PC-3 (cell line): Measurements from ENCODE around the gene HLF. TPM values are rescaled to one million over a fixed set of nuclear protein-coding genes. Genes with fewer than 3 reads are reported as not detected.

Source experiments
- ATAC-seq: fragments of 200-7000 bp; cut with Tn5 transposase; 2 replicates; pipeline ENCODE4 v1.9.1; 2020; ENCODE audit warnings: mild to moderate bottlenecking, moderate library complexity
- BruUV-seq: library from RNA; stranded (reverse); fragments of 400-500 nt; replicated peaks from 2 replicates; lab custom pipeline; 2021; lab: Mats Ljungman, UMichigan
- CTCF ChIA-PET: fragments of 300-600 bp; sonication (Branson Sonifier 250); formaldehyde crosslinking; loops from one replicate; lab custom pipeline; 2022; ENCODE audit warnings: antibody characterized with exemption; lab: Charles Lee
- POLR2A ChIA-PET: fragments of 300-600 bp; sonication (Branson Sonifier 250); formaldehyde crosslinking; loops from one replicate; lab custom pipeline; 2022; ENCODE audit warnings: antibody characterized with exemption; ENCODE audit not compliant: unreplicated experiment; lab: Charles Lee
- DNase-seq: peaks from one replicate; pipeline ENCODE4 v3.0.0-alpha.2; 2015
- H2AFZ ChIP-seq: fragments of 300-600 bp; sonication (generic); 2 replicates; pipeline ENCODE4 v1.6.0; 2016; ENCODE audit warnings: antibody characterized with exemption, low read length
- H3F3A ChIP-seq: fragments of 300-600 bp; sonication (generic); one replicate; pipeline ENCODE4 v1.6.0; 2017; ENCODE audit warnings: antibody characterized with exemption, low read length, control low read depth, mild to moderate bottlenecking; ENCODE audit not compliant: unreplicated experiment
- H3K27ac ChIP-seq: fragments of 300-600 bp; sonication (generic); 2 replicates; pipeline ENCODE4 v1.5.1; 2016; ENCODE audit warnings: mild to moderate bottlenecking, low read length
- H3K27me3 ChIP-seq: fragments of 300-600 bp; sonication (generic); 2 replicates; pipeline ENCODE4 v1.6.1; 2016; ENCODE audit warnings: low read length, mixed read lengths
- H3K36me3 ChIP-seq: fragments of 300-600 bp; sonication (generic); 2 replicates; pipeline ENCODE4 v1.6.1; 2016; ENCODE audit warnings: low read depth, mixed run types, low read length, mixed read lengths
- H3K4me1 ChIP-seq: fragments of 300-600 bp; sonication (generic); 2 replicates; pipeline ENCODE4 v1.5.1; 2016; ENCODE audit warnings: low read length; ENCODE audit not compliant: insufficient read depth
- H3K4me2 ChIP-seq: fragments of 300-600 bp; sonication (generic); 2 replicates; pipeline ENCODE4 v1.6.0; 2016; ENCODE audit warnings: low read length
- H3K4me3 ChIP-seq: fragments of 300-600 bp; sonication (generic); 2 replicates; pipeline ENCODE4 v1.5.1; 2016; ENCODE audit warnings: mild to moderate bottlenecking, low read length, mixed read lengths
- H3K79me2 ChIP-seq: fragments of 300-600 bp; sonication (generic); 2 replicates; pipeline ENCODE4 v1.6.1; 2017; ENCODE audit warnings: low read length, mixed read lengths
- H3K9ac ChIP-seq: fragments of 300-600 bp; sonication (generic); 2 replicates; pipeline ENCODE4 v1.6.0; 2016; ENCODE audit warnings: mild to moderate bottlenecking, low read length
- H3K9me2 ChIP-seq: fragments of 300-600 bp; sonication (generic); replicated peaks from 2 replicates; pipeline ENCODE4 v1.6.1; 2016; ENCODE audit warnings: mixed run types, low read length, mixed read lengths
- H3K9me3 ChIP-seq: fragments of 300-600 bp; sonication (generic); 2 replicates; pipeline ENCODE4 v1.6.1; 2016; ENCODE audit warnings: low read length, mixed read lengths
- H4K20me1 ChIP-seq: fragments of 300-600 bp; sonication (generic); 2 replicates; pipeline ENCODE4 v1.6.1; 2016; ENCODE audit warnings: low read length, mixed read lengths
- CTCF ChIP-seq: fragments of 300-600 bp; sonication (generic); conservative IDR thresholded peaks from 2 replicates; pipeline ENCODE4 v1.5.1; 2017; ENCODE audit warnings: antibody characterized with exemption, low read depth, mild to moderate bottlenecking, low read length
- EZH2 ChIP-seq: fragments of 300-600 bp; sonication (generic); IDR thresholded peaks from one replicate; pipeline ENCODE4 v1.6.1; 2017; ENCODE audit warnings: antibody characterized with exemption, mild to moderate bottlenecking, low read length; ENCODE audit not compliant: unreplicated experiment
- EZH2phosphoT487 ChIP-seq: fragments of 300-600 bp; sonication (generic); IDR thresholded peaks from 2 replicates; pipeline ENCODE4 v1.6.1; 2018; ENCODE audit warnings: mild to moderate bottlenecking, antibody characterized with exemption, low read length, borderline replicate concordance
- intact Hi-C: fragments of 100-400 bp; cut with micrococcal nuclease; formaldehyde crosslinking; loops from 2 replicates; pipeline ENCODE4 v1.9.0; 2023
- total RNA-seq: library from RNA; depleted of rRNA; stranded (reverse); fragments of >200 nt; gene quantifications from 2 replicates; pipeline ENCODE4 v1.2.3, GENCODE V29; 2014

The HLF gene
- total RNA-seq, 1 experiment from 2014 or later = 0.66 TPM

GRCh38 chr17:55288356-55289105 lies 23.8 kb downstream of the HLF start:
- H3F3A ChIP-seq = no peaks in the 10 kb centered on the region
- no peaks in the 10 kb centered on the region for H3K79me2 ChIP-seq
- H3K9me3 ChIP-seq = 0 out of 2 replicates have a peak, but pooled peaks cover 7% of the 10 kb centered on the region
- no peaks in the 10 kb centered on the region for H3K9me2 ChIP-seq
- no peaks in the 10 kb centered on the region for H3K36me3 ChIP-seq
- TF ChIP-seq CTCF (no peak), EZH2phosphoT487 (no peak), EZH2 (no peak)
- no TSS peak for BruUV-seq
- H3K4me1 ChIP-seq = 0 out of 2 replicates have a peak, but pooled peaks cover 6% of the 10 kb centered on the region
- intact Hi-C loops = no loop called here
- DNase-seq = no peak
- no peak overlapping the region for H2AFZ ChIP-seq
- no peaks in the 10 kb centered on the region for H4K20me1 ChIP-seq
- H3K9ac ChIP-seq = no peak overlapping the region
- CTCF ChIA-PET = interaction anchor here (0.6 kb wide), 1 partner anchor 27 kb away, joined by 3 read pairs; no protein-coding TSS in a partner anchor
- no peak overlapping the region for H3K4me2 ChIP-seq
- ATAC-seq = no peak
- no peak overlapping the region for H3K27ac ChIP-seq
- POLR2A ChIA-PET = no interaction called here
- no peak overlapping the region for H3K4me3 ChIP-seq
- H3K27me3 ChIP-seq = no peaks in the 10 kb centered on the region

- ChIA-PET CTCF (no interaction called here), POLR2A (no interaction called here)
- intact Hi-C loops = no loop called here
Observed at GRCh38 chr17:55289106-55289446, 24.3 kb downstream of the HLF start.

More at GRCh38 chr17:55289106-55289446, 24.3 kb downstream of the HLF start:
- H3K4me3 ChIP-seq = no peak overlapping the region
- no peak overlapping the region for H3K27ac ChIP-seq
- H3K27me3 ChIP-seq = no peaks in the 10 kb centered on the region
- no TSS peak for BruUV-seq
- H2AFZ ChIP-seq = no peak overlapping the region
- ATAC-seq (no peak), DNase-seq (no peak)
- H3K9me2 ChIP-seq = no peaks in the 10 kb centered on the region
- H3K79me2 ChIP-seq = no peaks in the 10 kb centered on the region
- no peak overlapping the region for H3K4me2 ChIP-seq
- H3K4me1 ChIP-seq = 0 out of 2 replicates have a peak, but pooled peaks cover 6% of the 10 kb centered on the region
- H3K36me3 ChIP-seq = no peaks in the 10 kb centered on the region
- no peaks in the 10 kb centered on the region for H3F3A ChIP-seq
- no peak overlapping the region for H3K9ac ChIP-seq
- 0 out of 2 replicates have a peak, but pooled peaks cover 7% of the 10 kb centered on the region for H3K9me3 ChIP-seq
- no peaks in the 10 kb centered on the region for H4K20me1 ChIP-seq
- no peak for TF ChIP-seq CTCF
- no peak for TF ChIP-seq EZH2phosphoT487
- TF ChIP-seq EZH2 = no peak
